ENCODE results near the gene TPK1. TPM values are rescaled to one million over a fixed set of nuclear protein-coding genes. Genes with fewer than 3 reads are reported as not detected.

TPK1 gene
- total and polyA plus RNA-seq, 12 donors: 2.9 to 10.8 (median 6.4) TPM

DNA sequence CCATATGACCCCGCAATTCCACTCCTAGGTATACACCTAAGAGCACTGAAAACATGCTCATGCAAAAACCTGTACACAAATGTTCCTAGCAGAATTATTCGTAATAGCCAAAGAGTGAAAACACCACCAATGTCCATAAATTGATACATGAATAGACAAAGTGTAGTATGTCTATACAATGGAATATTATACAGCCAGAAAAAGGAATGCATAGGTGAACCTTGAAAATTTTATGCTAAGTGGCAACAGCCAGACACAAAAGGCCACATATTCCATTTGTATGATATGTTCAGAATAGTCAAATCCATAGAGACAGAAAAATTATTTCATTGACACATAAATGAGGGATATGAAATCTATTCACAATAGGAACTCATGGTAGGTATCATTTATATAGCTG, 351.4 kb downstream of the TPK1 start:
- no peaks in the 10 kb centered on the region for H3K27me3 ChIP-seq
- WGBS, 2 donors: 94 to 98% methylated on average over 2 of the region's 2 CpGs
- H3K36me3 ChIP-seq: no peaks in the 10 kb centered on the region
- DNase-seq: no peak
- H3K9me3 ChIP-seq: peaks cover 0 to 8% (median 0%) of the 10 kb centered on the region in 11 donors
- H3K4me3 ChIP-seq: no peak overlapping the region
- intact Hi-C loops (cut with DNase I): no loop called here
- no peak for ATAC-seq
- H3K27ac ChIP-seq: no peak overlapping the region
- TF ChIP-seq, protein P1, sequence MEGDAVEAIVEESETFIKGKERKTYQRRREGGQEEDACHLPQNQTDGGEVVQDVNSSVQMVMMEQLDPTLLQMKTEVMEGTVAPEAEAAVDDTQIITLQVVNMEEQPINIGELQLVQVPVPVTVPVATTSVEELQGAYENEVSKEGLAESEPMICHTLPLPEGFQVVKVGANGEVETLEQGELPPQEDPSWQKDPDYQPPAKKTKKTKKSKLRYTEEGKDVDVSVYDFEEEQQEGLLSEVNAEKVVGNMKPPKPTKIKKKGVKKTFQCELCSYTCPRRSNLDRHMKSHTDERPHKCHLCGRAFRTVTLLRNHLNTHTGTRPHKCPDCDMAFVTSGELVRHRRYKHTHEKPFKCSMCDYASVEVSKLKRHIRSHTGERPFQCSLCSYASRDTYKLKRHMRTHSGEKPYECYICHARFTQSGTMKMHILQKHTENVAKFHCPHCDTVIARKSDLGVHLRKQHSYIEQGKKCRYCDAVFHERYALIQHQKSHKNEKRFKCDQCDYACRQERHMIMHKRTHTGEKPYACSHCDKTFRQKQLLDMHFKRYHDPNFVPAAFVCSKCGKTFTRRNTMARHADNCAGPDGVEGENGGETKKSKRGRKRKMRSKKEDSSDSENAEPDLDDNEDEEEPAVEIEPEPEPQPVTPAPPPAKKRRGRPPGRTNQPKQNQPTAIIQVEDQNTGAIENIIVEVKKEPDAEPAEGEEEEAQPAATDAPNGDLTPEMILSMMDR (IDR thresholded peaks at IDR 0.05): no peak
- H3K4me1 ChIP-seq: peaks cover 0 to 19% (median 0%) of the 10 kb centered on the region in 9 donors

DNA sequence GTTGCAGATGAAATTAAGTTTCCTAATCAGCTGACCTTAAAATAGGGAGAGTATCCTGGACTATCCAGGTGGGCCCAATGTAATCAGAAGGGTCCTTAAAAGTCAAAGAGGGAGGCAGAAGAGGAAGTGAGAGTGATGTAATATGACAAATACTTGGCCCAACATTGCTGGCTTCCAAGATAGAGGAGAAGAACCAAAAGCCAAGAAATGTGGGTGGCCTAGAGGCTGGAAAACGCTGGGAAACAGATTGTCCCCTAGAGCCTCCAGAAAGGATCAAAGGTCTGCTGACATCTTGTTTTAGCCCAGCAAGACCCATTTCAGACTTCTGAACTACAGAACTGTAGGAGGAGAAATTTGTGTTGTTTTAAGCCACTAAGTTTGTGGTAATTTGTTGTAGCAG, 352.7 kb downstream of the TPK1 start:
- H3K9me3 ChIP-seq: peaks cover 0 to 8% (median 0%) of the 10 kb centered on the region in 11 donors
- TF ChIP-seq, protein P1 (IDR thresholded peaks at IDR 0.05): no peak
- peaks cover 0 to 19% (median 0%) of the 10 kb centered on the region in 9 donors for H3K4me1 ChIP-seq
- peak in 5 of 8 donors; percentile 39 to 78 (median 60) for ATAC-seq
- no peak for DNase-seq
- no peaks in the 10 kb centered on the region for H3K36me3 ChIP-seq
- no peaks in the 10 kb centered on the region for H3K27me3 ChIP-seq
- intact Hi-C loops (cut with DNase I): no loop called here
- WGBS, 2 donors: 38 to 55% methylated on average over 1 of the region's 1 CpG
- peak overlapping the region in 3 of 10 donors; percentile 12 to 33 (median 23) for H3K27ac ChIP-seq
- no peak overlapping the region for H3K4me3 ChIP-seq

DNA sequence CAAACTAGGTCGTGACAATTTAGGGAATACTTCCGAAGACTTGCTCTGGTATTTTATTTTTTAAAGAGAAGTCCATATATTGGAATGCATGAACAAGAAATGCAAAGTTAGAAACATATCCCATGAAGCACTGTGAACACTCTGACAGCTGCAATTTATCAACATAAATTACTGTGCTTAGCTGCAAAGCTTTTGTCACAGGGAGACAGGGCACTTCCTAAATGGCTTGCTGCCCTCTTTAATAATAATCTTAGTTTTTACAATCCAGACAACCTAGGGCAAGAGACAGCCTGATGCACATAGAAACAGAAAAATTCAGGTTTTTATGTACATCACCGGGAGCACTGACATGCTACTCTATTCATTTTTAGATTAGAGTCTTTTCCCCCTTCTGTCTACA, 354.0 kb downstream of the TPK1 start:
- TF ChIP-seq, protein P1 (IDR thresholded peaks at IDR 0.05): no peak
- WGBS, 2 donors: 52 to 56% methylated on average over 3 of the region's 3 CpGs
- intact Hi-C loops (cut with DNase I): no loop called here

DNA sequence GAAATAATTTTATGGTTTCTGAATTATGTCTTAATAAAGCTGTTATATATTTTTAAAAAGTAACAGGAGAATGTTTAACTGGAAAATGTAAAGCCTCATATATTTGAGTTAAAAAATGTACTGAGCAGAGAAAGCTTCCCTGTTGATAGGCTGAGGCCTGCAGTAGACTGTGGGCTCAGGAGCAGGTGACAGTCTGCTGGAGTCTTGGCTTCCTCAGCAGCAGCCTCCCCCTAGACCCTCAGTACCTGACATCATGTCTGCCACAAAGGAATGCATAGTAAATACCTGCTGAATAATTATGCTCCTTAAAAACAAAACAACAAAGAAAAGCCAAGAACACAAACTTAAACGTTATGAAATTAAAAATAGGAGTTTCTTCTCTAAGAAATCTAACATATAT, 358.5 kb downstream of the TPK1 start:
- Histone ChIP-seq H3K36me3 (no peaks in the 10 kb centered on the region), H3K4me1 (peaks cover 0 to 13% (median 0%) of the 10 kb centered on the region in 9 donors), H3K27ac (no peak overlapping the region), H3K9me3 (no peaks in the 10 kb centered on the region), H3K4me3 (no peak overlapping the region), H3K27me3 (no peaks in the 10 kb centered on the region)
- ATAC-seq (no peak), DNase-seq (no peak)
- 60 to 79% methylated on average over 1 of the region's 1 CpG for WGBS, 2 donors
- TF ChIP-seq, protein P1 (IDR thresholded peaks at IDR 0.05): no peak
- intact Hi-C loops (cut with DNase I): no loop called here

More for the DNA sequence above, 354.0 kb downstream of the TPK1 start:
- no peaks in the 10 kb centered on the region for H3K36me3 ChIP-seq
- DNase-seq (no peak), ATAC-seq (peak in 3 of 8 donors; percentile 25 to 37 (median 35))
- peak overlapping the region in 1 of 10 donors; percentile 12 for H3K27ac ChIP-seq
- peaks cover 0 to 8% (median 0%) of the 10 kb centered on the region in 11 donors for H3K9me3 ChIP-seq
- no peak overlapping the region for H3K4me3 ChIP-seq
- H3K4me1 ChIP-seq: peaks cover 0 to 19% (median 0%) of the 10 kb centered on the region in 9 donors
- H3K27me3 ChIP-seq: no peaks in the 10 kb centered on the region

Measured in heart right ventricle (tissue), 16 donors.